Spleen (tissue), 7 donors: Measurements from ENCODE around the gene DPM3.

Experiments
- CTCF ChIP-seq, 11 experiments: fragments of 200-600 bp in 7 of 11; fragments of 450-650 bp in 4 of 11; sonication (generic) in 4 of 11; IDR thresholded peaks in 8 of 11; conservative IDR thresholded peaks in 3 of 11; 1 replicate in 7 of 11; 2 replicates in 4 of 11; pipeline versions ENCODE4 v1.4.0 to v1.8.0; 2016 to 2021; ENCODE audit warnings: antibody characterized with exemption in 11 of 11, inconsistent platforms in 4 of 11, mild to moderate bottlenecking in 1 of 11
- POLR2A ChIP-seq, 3 donors: fragments of 450-650 bp; IDR thresholded peaks; one replicate each; pipeline ENCODE4 v1.5.1; 2017; ENCODE audit warnings: antibody characterized with exemption in 3 of 3, mild to moderate bottlenecking in 1 of 3
- donor health status: DM: no; HTN: no; CAD: no; lungs with moderate emphysema.
- donor health status: DM: no; HTN: no; CAD: no.
- donor health status: DM: no; HTN: no; CAD: no.

- TF ChIP-seq POLR2A (IDR thresholded peaks at IDR 0.05) (no peak), CTCF (IDR thresholded peaks at IDR 0.05 in 8 of 11, conservative IDR thresholded peaks at IDR 0.05 in 3 of 11) (no peak)
Measured at GRCh38 chr1:155174324-155175280, 34.3 kb upstream of the DPM3 start.
